ENCODE data around the gene CAPZA1.
A peak's percentile ranks its signal among the peaks of the same experiment; 100 is the strongest.

CAPZA1 gene

GRCh38 chr1:112717263-112717873 lies 97.7 kb downstream of the CAPZA1 start:
- DNase-seq, result peak; percentile 44
- Histone ChIP-seq H3K36me3 (no peaks in the 10 kb centered on the region), H3K4me3 (ENCODE audit: low read depth, low read length) (no peak overlapping the region), H3K27me3 (ENCODE audit: insufficient read depth, low read depth, severe bottlenecking) (peaks cover 12% of the 10 kb centered on the region), H3K9me3 (ENCODE audit: severe bottlenecking) (no peaks in the 10 kb centered on the region), H3K27ac (no peak overlapping the region; the same call in 1 of the 2 replicates)
- no peak for TF ChIP-seq CTCF (IDR thresholded peaks at IDR 0.05; ENCODE audit: low read depth, low read length)

- H3K27ac ChIP-seq, result no peak overlapping the region
- no peak for DNase-seq
- no peaks in the 10 kb centered on the region for H3K36me3 ChIP-seq
- H3K4me3 ChIP-seq (ENCODE audit: low read depth, low read length), result no peak overlapping the region
- TF ChIP-seq CTCF (IDR thresholded peaks at IDR 0.05; ENCODE audit: low read depth, low read length), result no peak
- no peaks in the 10 kb centered on the region for H3K9me3 ChIP-seq (ENCODE audit: severe bottlenecking)
- peaks cover 11% of the 10 kb centered on the region for H3K27me3 ChIP-seq (ENCODE audit: insufficient read depth, low read depth, severe bottlenecking)
Observed at GRCh38 chr1:112718691-112719418, 99.2 kb downstream of the CAPZA1 start.

GRCh38 chr1:112719706-112720105 lies 100.1 kb downstream of the CAPZA1 start:
- no peak for TF ChIP-seq CTCF (IDR thresholded peaks at IDR 0.05; ENCODE audit: low read depth, low read length)
- DNase-seq, result no peak
- Histone ChIP-seq H3K27ac (no peak overlapping the region), H3K9me3 (ENCODE audit: severe bottlenecking) (no peaks in the 10 kb centered on the region), H3K36me3 (no peaks in the 10 kb centered on the region), H3K4me3 (ENCODE audit: low read depth, low read length) (no peak overlapping the region), H3K27me3 (ENCODE audit: insufficient read depth, low read depth, severe bottlenecking) (peaks cover 3% of the 10 kb centered on the region)

GRCh38 chr1:112720800-112721199 lies 101.2 kb downstream of the CAPZA1 start:
- Histone ChIP-seq H3K4me3 (ENCODE audit: low read depth, low read length) (no peak overlapping the region), H3K9me3 (ENCODE audit: severe bottlenecking) (no peaks in the 10 kb centered on the region), H3K27me3 (ENCODE audit: insufficient read depth, low read depth, severe bottlenecking) (no peaks in the 10 kb centered on the region), H3K27ac (no peak overlapping the region), H3K36me3 (no peaks in the 10 kb centered on the region)
- TF ChIP-seq CTCF (IDR thresholded peaks at IDR 0.05; ENCODE audit: low read depth, low read length), result no peak
- DNase-seq, result no peak

Data from WERI-Rb-1 (cell line).